Dedifferentiated amniotic fluid mesenchymal stem cell (primary cell): ENCODE data around the gene MSL2.
"Not testable (repeated sequence)": the region's sequence is repeated elsewhere in the genome, so short reads cannot be mapped to it uniquely, and the experiment has no call there.

Experiments
- DNase-seq: peaks from one replicate; pipeline ENCODE4 v3.0.0-alpha.2; 2016; ENCODE audit errors: extremely low spot score

MSL2 gene, protein sequence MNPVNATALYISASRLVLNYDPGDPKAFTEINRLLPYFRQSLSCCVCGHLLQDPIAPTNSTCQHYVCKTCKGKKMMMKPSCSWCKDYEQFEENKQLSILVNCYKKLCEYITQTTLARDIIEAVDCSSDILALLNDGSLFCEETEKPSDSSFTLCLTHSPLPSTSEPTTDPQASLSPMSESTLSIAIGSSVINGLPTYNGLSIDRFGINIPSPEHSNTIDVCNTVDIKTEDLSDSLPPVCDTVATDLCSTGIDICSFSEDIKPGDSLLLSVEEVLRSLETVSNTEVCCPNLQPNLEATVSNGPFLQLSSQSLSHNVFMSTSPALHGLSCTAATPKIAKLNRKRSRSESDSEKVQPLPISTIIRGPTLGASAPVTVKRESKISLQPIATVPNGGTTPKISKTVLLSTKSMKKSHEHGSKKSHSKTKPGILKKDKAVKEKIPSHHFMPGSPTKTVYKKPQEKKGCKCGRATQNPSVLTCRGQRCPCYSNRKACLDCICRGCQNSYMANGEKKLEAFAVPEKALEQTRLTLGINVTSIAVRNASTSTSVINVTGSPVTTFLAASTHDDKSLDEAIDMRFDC

DNA sequence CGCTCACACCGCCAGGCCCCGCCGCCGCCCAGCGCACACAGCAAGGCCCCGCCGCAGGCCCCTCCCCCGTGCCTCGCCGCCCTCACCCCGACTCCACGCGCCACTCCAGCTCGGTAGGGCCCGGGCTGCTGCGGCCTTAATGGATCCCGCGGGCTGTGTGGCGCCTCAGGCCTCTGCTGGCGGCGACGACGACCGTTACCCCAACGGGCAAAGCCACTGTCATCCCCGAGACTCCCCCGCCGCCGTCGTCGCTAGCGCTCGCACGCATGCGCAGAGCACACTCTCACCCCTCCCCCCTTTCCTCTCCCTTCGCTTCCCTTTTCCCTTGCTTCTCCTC lies at the start of gene MSL2:
Gene MSL2, minus strand, starts transcription at position 272 of the 337 bp plus-strand sequence. CDS start 1,222 bp downstream, outside the sequence.
- DNase-seq: no peak

DNA sequence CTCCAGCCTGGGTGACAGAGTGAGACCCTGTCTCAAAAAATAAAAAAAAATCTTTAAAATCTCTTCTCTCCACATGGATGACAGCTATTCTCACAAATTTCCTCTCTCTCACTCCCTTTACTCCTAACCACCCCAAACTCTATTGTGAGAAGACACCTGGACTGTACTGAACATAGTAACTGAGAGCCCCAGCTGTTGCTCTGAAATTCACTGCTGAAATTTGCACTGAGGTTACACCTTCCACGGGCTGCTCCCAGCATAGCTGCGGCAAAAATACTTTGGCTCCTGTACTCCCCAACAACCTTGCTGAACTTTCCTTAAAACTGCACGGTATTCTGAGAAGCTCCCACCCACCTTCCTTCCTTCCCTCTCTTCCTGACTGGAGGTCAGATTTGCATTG lies 49.6 kb upstream of the MSL2 start:
- DNase-seq: no peak

DNA sequence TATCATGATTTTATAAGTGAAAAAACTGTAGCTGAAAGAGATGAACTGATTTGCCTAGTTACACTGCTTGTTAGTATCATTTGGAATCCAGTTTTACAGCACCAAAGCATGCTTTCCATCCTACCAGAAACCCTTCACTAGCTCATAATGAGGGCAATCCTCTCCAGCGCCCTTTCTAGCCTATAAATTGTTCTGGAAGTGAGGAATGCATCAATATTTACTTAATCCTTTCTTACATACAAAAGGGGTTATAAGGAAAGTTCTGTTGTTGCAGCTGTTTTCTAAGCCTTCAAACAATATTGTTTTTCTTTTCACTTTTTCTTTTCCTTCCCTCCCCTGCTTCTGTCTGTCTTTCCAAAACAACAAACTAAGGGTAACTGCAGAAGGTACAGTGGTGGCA lies 43.0 kb upstream of the MSL2 start:
- no peak for DNase-seq

DNA sequence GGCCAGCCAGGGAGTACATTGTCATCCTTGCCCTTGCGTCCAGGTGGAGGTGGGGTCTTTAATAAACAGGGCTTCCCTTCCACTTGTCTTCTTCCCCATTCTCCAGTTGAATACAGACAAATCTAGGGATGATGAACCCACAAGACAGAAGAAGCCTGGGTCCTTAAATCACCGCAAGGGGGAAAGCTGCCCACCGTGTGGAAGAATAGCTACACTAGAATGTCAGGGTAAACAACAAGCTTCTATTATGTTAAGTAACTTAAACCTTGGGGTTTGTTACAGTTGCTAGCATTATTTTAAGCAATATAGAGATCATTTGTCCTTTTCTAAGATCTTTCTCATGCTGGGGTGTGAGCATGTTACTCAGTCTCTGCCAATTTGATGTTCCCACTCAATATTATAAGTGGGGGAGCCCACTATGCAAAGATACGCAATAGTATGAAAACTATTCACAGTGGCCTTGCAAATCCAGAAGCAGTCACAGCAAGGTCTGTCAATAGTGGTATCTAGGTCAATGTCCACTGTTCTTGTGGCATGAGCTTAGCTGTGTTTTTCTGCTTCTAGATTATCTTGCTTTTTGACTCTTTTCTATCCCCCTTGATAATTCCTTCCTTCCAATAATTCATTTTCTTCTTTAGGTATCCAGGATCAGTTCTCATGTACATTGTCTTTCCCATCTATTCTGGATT lies 42.0 kb upstream of the MSL2 start:
- DNase-seq: no peak

DNA sequence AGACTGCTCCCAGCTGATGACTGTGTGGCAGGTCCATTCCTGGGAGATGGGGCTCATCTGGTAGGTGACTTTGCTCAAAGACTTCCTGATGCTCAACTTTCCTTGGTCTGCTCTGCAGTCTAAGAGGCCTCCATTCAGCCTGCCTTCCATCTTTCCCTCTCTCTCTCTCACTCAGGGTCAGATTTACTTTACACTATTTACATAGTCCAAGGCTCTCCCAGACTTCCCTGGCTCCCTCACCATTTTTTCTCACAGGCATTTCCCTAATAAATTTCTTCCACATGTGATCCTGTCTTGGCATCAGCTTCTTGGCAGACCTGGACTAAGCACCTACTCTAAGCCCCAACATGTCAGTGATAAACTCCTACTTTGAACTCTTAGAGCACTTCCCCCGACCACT lies 41.0 kb upstream of the MSL2 start:
- no peak for DNase-seq

DNA sequence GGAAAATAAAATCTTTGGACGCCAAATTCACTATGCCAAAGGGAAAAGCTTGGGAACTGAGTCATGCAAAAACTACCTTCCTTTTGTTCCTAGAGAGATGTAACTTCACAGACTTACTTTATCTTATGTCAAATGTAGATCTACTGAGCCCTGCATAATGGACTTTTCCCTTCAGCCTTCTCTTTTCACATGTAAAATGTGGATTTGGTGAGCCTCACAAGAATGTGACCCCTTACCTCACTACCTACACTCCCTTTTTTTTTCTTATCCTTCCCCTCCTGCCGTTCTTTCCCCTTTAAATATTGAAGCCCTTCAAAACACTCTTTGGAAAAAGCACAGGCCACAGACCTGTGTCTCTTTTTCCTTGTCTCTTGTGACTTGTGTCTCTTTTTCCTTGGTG lies 40.0 kb upstream of the MSL2 start:
- DNase-seq: no peak

DNA sequence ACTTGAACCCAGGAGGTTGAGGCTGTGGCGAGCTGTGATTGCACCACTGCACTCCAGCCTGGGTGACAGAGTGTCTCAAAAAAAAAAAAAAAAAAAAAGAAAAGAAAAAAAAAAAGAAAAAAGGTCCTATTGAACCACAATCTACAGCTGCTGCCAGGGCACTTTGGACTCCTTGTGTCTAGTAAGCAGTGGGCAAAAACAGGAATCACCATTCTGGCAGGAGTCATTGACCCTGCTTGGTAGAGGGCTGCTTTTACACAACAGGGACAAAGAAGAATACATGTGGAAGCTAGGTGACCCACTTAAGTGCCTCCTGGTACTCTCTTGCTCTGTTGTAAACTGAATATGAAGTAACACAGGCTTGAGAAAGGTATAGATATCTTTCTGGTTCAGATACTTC lies 39.4 kb upstream of the MSL2 start:
- DNase-seq: no peak

DNA sequence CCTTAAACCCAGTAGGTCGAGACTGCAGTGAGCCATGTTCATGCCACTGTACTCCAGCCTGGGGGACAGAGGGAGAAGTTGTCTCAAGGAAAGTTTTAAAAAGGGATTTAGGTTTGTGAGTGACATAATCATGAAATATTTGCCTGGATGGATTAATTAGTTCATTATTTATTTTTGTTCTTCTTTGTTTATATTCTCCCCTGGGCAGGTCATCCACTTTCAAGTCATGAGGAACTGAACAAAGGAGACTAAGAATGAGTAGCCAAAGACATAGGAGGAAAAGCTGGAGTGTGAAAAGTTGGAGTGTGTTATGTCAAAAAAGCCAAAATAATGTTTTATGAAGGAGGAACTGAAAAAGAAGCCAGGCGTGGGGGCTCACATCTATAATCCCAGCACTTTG lies 36.3 kb upstream of the MSL2 start:
- DNase-seq: no peak

DNA sequence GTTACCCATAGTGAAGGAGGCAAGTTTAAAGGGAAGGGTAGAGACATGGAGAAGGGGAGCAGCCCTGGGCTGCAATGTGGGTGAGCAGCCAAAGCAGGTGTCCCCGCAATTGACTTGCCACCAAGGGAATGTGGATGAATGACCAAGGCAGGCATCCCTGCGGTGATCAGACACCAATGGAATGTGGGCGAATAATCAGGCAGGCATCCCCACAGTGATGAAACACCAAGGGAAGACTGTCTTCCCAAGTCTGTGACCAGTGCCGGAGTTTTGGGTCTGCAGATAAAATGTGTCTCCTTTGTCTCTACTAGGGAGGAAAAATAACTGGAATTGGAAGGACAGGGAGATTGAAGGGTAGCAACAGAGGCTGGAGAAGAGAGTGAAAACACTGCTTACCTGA lies 26.6 kb upstream of the MSL2 start:
- not testable (repeated sequence) for DNase-seq

DNA sequence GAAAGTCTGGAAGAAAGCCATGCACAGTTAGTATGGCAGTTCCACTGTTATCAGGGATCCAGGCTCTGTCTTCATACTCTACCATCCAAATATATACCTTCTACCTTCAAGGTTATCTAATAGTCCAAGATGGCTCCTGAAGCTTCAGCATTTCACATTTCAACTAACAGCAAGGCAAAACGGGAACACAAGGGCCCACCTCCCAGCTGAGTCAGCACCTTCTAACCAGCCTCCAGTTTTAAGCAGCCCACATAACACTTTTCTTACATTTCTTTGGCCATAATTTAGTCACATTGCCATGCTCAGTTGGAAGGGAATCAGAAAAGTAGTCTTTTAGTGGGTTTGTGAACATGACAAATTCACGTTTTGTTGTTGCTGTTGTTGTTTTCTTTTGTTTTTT lies 15.4 kb upstream of the MSL2 start:
- DNase-seq: no peak

DNA sequence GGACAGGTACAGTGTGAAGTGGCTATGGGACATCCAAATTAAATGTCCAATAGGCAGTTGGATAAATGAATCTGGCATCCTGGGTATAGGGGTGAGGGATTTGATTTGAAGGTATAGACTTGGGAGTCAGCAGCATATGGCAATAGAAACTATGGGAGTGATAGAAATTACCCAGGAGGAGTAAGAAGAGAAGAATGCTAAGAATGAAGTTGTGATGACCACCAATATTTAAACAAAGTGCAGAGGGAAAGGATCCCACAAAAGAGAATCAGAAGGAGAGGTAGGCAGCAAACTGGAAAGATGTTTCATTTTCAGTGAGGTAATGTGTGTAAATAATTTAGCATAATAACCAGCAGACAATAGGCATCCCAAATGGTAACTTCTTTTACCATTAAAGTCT lies 13.8 kb upstream of the MSL2 start:
- DNase-seq: no peak

DNA sequence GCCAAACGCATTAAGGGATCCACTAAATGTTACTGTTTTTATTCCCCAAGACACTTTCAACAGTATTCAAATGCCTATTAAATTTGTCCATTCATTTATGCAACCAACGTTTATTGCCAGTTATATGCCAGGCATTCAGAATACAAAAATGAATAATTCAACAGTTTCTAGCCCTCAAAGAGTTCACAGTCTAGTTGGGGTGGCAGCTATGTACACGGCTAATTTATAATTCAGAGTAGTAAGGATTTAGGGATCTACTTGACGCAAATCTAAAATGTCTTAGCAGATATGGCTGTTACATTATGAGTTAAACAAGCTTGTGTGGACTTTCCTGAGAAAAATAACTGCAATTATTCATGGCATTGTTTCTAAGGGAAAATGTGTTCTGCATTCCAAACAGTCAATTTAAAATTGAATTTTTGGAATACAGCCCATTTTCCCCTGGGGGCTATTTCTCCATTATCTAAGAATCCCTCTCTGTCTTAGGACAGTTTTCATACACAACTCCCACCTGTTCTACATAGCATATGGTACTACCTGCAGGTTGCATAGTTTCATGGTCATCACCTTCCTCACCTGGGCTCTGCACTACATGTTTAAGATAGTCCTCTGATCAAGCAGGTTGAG lies 11.5 kb upstream of the MSL2 start:
- no peak for DNase-seq

DNA sequence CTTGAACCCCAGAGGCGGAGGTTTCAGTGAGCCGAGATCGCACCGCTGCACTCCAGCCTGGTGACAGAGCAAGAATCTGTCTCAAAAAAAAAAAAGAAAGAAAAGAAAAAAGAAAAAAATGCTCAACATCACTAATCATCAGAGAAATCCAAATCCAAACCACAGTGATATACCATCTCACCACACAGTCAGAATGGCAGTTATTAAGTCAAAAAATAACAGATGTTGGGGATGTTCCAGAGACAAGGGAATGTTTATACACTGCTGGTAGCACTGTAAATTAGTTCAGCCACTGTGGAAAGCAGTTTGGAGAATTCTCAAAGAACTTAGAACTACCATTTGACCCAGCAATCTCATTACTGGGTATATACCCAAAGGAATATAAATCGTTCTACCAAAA lies 3.1 kb upstream of the MSL2 start:
- not testable (repeated sequence) for DNase-seq

DNA sequence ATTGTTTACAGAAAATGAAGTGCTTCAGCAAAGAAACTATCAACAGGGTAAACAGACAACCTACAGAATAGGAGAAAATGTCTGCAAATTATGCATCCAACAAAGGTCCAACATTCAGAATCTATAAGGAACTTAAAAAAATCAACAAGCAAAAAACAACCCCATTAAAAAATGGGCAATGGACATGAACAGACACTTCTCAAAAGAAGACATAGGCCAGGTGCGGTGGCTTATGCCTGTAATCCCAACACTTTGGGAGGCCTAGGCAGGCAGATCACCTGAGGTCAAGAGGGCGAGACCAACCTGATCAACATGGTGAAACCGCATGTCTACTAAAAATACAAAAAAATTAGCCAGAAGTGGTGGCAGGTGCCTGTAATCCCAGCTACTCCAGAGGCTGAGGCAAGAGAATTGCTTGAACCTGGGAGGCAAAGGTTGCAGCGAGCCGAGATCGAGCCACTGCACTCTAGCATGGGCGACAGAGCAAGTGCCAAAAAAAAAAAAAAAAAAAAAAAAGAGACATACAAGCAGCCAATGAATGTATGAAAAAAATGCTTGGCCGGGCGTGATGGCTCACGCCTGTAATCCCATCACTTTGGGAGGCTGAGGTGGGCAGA lies 2.4 kb upstream of the MSL2 start:
- not testable (repeated sequence) for DNase-seq

DNA sequence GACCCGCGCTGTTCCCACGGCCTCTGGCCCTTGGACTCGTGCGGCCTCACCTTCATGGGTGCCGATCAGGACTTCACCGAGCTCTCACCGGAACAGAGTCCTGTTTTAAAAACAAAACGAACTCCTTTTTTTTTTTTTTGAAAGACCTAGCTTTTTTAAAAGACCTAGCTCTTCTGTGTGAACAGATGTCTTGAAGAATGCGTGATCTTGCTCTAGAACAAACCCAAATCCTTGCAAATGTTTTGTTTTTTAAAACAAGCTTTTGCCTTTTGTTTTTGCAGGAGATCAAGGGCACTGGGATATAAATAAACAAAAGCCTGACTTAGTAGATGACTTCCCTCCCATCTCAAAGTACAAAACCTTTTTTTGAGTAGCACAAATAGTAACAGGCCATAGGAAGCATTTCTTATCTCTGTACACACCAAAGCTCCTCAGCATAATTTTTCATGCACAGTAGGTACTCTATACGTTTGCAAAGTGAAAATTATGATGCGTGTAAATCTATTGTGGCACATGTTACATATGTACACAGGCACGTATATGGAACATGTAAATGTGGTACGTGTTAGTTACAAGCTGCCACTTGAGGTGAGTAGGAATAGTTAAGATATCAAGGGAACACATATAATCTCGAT lies 1.1 kb upstream of the MSL2 start:
- no peak for DNase-seq

DNA sequence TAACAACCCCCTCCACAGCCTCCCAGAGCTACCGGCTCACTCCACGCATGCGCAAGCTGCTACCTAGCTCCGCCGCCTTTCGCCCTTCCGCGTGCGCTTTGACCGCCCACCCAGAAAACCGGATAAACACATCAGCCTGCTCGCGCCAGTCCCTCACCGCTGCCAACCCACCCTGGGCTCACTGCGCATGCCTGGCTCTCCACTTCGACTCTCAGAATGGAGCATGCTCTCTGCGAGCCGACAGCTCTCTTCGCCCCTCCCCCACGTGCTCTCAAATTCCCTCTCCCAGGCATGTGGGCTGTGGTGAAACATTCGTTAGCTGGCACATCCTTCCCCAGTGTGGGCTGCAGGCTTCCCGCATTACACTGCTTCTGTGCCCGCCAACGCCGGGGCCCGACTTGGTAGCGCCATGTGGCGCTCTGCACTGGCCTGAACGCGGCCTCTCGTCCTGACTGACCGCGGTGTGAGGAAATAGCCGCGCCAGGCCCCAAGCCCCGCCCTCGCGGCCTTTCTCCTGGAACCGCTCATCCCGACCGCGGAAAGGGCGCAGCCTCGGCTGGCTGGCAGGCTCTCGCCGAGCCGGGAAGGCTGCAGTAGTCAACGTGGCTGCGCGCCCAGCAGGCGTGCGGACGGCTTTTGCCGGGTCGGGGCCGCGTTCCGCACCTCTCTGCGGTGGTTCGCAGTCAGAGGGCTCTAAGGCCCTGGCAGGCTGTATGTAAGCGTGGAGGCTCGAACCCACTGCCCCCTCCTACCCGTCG lies 445 bp upstream of the MSL2 start:
- peak; percentile 100 for DNase-seq

DNA sequence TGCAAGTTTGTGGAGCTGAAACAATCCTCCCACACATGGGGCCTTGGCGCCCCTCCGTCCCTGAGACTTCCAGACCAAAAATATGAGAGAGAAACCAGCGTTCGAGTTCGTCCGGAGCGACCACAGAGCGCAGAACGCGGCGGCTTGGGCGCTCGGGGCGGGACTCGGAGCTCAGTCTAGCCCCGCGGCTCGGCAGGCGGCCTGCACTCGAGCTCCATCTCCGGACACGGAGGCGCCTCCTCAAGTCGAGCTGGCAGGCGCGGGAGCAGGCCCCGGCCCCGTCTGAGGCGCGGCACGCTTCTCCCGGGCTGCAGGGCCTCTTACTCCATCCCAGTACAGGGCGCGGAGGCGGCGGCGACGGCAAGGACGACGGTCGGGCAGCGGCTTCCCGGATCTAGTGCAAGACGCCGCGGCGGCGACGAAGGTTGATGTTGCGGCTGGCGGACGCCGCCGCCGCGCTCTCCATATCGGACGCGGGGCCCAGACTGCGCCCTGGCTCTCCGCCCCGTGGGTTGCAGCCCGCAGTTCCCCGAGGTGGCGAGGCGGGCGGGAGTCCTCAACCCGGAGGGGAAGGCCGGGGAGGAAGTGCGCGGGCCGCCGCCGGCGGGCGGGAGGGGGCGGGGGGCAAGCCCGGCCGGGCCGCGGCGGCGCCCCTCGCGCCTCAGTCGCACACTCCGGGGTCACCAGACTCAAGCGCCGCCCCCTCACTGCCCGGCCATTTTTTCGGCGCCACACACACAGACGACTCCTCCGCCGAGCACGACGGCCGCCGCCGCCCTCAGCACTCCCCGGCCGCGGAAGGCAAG lies 674 bp downstream of the MSL2 start:
- DNase-seq: peak; percentile 34

DNA sequence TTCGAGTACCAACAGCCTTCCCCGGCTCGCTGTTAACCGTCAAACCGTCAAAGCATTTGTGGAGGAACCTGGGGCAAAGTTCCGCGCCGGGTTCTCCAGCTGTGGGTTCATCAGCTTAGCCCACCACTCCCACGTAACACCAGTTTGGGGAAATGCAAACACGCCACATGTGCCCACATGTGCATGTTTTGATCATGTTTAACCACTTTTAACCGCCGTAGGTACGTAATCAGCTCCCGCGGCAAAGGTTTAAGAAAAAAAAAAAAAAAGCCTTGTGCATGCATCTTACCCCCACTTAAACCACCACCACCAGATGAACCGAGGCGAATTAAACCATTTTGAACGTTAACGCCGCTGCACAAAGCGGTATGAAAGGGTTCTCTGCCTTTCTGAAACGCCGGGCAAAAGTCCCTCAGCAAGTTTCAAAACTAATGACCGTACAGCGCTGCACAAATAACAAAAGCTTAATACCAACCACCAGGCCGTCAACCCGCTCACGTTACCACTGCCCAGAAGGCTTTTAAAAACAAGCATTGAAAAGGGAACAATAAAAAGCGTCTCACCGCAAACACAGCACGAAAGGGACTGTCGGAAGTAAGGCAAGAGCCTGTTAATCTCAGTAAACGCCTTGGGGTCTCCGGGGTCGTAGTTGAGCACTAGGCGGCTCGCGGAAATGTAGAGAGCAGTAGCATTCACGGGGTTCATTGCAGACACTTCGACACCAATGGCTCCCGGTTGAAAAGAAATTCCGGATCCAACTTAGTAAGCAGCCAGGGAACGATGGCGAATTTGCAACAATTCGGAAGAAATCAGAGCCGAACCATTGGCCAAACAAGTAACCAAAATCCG lies 1.5 kb downstream of the MSL2 start:
- peak; percentile 19 for DNase-seq
